HepG2 (cell line): ENCODE results near the gene AKAP1. TPM values are rescaled to one million over a fixed set of nuclear protein-coding genes. Genes with fewer than 3 reads are reported as not detected.
A peak's percentile ranks its signal among the peaks of the same experiment; 100 is the strongest.

Experiments
- CBX1 ChIP-seq: IDR thresholded peaks from one replicate; pipeline ENCODE4 v1.6.1; 2016; ENCODE audit warnings: antibody characterized with exemption, low read depth
- CENPT ChIP-seq: sonication (generic); formaldehyde crosslinking; IDR thresholded peaks from 2 replicates; pipeline ENCODE4 v1.8.0; 2022; ENCODE audit warnings: low read depth, mild to moderate bottlenecking, moderate library complexity, missing genetic modification reagents
- POLR2G ChIP-seq: fragments of 200-400 bp; formaldehyde crosslinking; IDR thresholded peaks from 2 replicates; pipeline ENCODE4 v1.6.1; 2018; ENCODE audit warnings: mild to moderate bottlenecking, low read depth, low read length, moderate library complexity
- ZBTB14 ChIP-seq: sonication (generic); formaldehyde crosslinking; IDR thresholded peaks from 2 replicates; pipeline ENCODE4 v1.4.0; 2020; ENCODE audit warnings: missing genetic modification reagents
- ZBTB44 ChIP-seq: sonication (generic); formaldehyde crosslinking; IDR thresholded peaks from 2 replicates; pipeline ENCODE4 v1.4.0; 2020; ENCODE audit warnings: missing genetic modification reagents
- ZFP1 ChIP-seq: IDR thresholded peaks from 2 replicates; pipeline ENCODE4 v1.6.1; 2016
- ZKSCAN5 ChIP-seq: sonication (generic); formaldehyde crosslinking; IDR thresholded peaks from 2 replicates; pipeline ENCODE4 v1.5.1; 2020; ENCODE audit warnings: mild to moderate bottlenecking, missing genetic modification reagents
- ZNF205 ChIP-seq: IDR thresholded peaks from 2 replicates; pipeline ENCODE4 v1.6.1; 2018; ENCODE audit warnings: missing biosample characterization, missing genetic modification reagents
- ZNF281 ChIP-seq: sonication (generic); formaldehyde crosslinking; IDR thresholded peaks from 2 replicates; pipeline ENCODE4 v1.4.0; 2020; ENCODE audit warnings: missing genetic modification reagents, borderline replicate concordance
- ZNF614 ChIP-seq: IDR thresholded peaks from 2 replicates; pipeline ENCODE4 v1.6.1; 2018; ENCODE audit warnings: missing biosample characterization, missing genetic modification reagents, inconsistent platforms, borderline replicate concordance
- polyA plus RNA-seq, 8 experiments: library from polyadenylated mRNA; depleted of rRNA in 3 of 8; stranded (reverse) in 7 of 8; unstranded in 1 of 8; fragments of >200 nt; fragmentation: Illumina TruSeq in 4 of 8; extraction: Trizol in 4 of 8; gene quantifications; 2 replicates each; pipeline versions ENCODE4 v1.2.1 to v1.2.3, GENCODE V29; 2011 to 2016; ENCODE audit warnings: low read depth in 4 of 8, missing spikeins in 1 of 8, mixed read lengths in 1 of 8; ENCODE audit not compliant: insufficient read depth in 1 of 8
- total RNA-seq, 5 experiments: library from RNA; depleted of rRNA; stranded (reverse); fragments of >200 nt; fragmentation: Illumina TruSeq; extraction: Trizol; gene quantifications; 2 replicates each; pipeline ENCODE4 v1.2.3, GENCODE V29; 2016; ENCODE audit warnings: low read depth in 1 of 5

AKAP1 gene
- total and polyA plus RNA-seq, 2 of the 13 experiments (the other 11 are each of a cell fraction or from before 2014, with no cell fraction given) = 101 to 131 TPM

DNA sequence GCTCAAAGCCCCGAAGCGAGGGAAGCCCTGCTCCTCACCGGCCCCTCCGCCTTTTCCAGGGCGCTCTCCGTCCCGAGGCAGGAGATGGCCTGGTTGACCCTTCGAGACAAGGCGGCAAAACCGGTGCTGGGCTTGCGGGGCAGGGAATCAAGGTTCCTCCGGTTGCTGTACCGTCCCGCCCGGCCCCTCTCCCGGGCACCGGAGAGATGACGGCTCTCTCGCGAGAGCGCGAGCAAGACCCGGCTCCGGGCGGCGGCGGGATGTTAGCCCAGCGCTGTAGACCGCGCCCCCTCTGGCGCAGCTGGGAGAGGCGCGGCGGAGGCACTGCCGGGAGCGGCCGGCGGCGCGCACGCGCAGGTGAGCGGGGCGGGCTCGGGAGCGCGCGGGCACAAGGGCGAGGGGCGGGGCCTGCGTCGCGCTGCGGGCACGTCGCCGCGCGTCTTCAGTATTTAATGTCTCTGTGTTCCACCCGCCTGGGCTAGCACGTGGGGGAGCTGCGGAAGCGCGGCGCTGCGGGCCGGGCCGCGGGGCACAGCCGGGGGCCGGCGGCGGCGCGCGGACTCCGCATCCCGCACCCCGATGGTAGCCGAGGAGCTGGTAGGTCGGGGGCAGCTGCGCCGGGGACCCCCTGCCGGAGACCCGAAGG, at the start of gene AKAP1 (continued):
- TF ChIP-seq ZBTB14 (CRISPR knock-in tag) (peak; percentile 93), POLR2G (peak; percentile 93), CENPT (0 out of 2 replicates have a peak, but pooled peaks have one; percentile 68), ZFP1 (CRISPR knock-in tag) (peak; percentile 64; the same call in 1 of the 2 replicates), ZKSCAN5 (CRISPR knock-in tag) (0 out of 2 replicates have a peak, but pooled peaks have one; percentile 26), ZBTB44 (CRISPR knock-in tag) (no peak; the same call in 1 of the 2 replicates), ZNF281 (no peak; the same call in 1 of the 2 replicates), CBX1 (peak; percentile 64), ZNF614 (CRISPR knock-in tag) (0 out of 2 replicates have a peak, but pooled peaks have one; percentile 72), ZNF205 (CRISPR knock-in tag) (peak; percentile 65; the same call in 1 of the 2 replicates)
